OCI-LY3 (cell line): Measurements from ENCODE around the gene LRRC70.

Experiments used
- H2AFZ ChIP-seq: fragments of 200-600, 300-600 bp; shearing (Covaris generic); 2 replicates; pipeline ENCODE4 v1.6.0; 2014; ENCODE audit warnings: antibody characterized with exemption, low read depth, low read length
- H3K27ac ChIP-seq: fragments of 200-600, 300-600 bp; sonication (generic); 2 replicates; pipeline ENCODE4 v1.5.1; 2014; ENCODE audit warnings: mild to moderate bottlenecking, low read length, moderate library complexity, mixed read lengths
- H3K27me3 ChIP-seq: fragments of 200-600, 300-600 bp; sonication (generic); 2 replicates; pipeline ENCODE4 v1.6.1; 2014; ENCODE audit warnings: low read depth, low read length, mixed read lengths
- H3K36me3 ChIP-seq: fragments of 200-600, 300-600 bp; sonication (generic); replicated peaks from 2 replicates; pipeline ENCODE3; 2014; ENCODE audit warnings: low read depth, low read length, mixed read lengths
- H3K4me1 ChIP-seq: fragments of 300-600, 200-600 bp; sonication (generic); 2 replicates; pipeline ENCODE4 v1.6.1; 2014; ENCODE audit warnings: low read length, mixed read lengths
- H3K4me2 ChIP-seq: fragments of 200-600, 300-600 bp; sonication (generic); 2 replicates; pipeline ENCODE4 v1.6.1; 2014; ENCODE audit warnings: low read length, mixed read lengths
- H3K4me3 ChIP-seq: fragments of 300-600, 200-600 bp; sonication (generic); 2 replicates; pipeline ENCODE4 v1.5.1; 2014; ENCODE audit warnings: antibody characterized with exemption, mild to moderate bottlenecking, low read length, moderate library complexity
- H3K79me2 ChIP-seq: fragments of 300-600, 200-600 bp; shearing (Covaris generic); 2 replicates; pipeline ENCODE4 v1.6.1; 2014; ENCODE audit warnings: mild to moderate bottlenecking, low read length, mixed read lengths
- H3K9ac ChIP-seq: fragments of 300-600, 200-600 bp; shearing (Covaris generic); 2 replicates; pipeline ENCODE4 v1.6.0; 2014; ENCODE audit warnings: mild to moderate bottlenecking, low read length, moderate library complexity
- H3K9me3 ChIP-seq: fragments of 200-600, 300-600 bp; shearing (Covaris generic); 2 replicates; pipeline ENCODE4 v1.6.1; 2014; ENCODE audit warnings: low read length, mixed read lengths; ENCODE audit not compliant: insufficient read depth
- H4K20me1 ChIP-seq: fragments of 200-600, 300-600 bp; sonication (generic); 2 replicates; pipeline ENCODE4 v1.6.1; 2016; ENCODE audit warnings: low read length, mixed read lengths; ENCODE audit not compliant: insufficient read depth
- EZH2phosphoT487 ChIP-seq: fragments of 200-600 bp; shearing (Covaris generic); IDR thresholded peaks from 2 replicates; pipeline ENCODE4 v1.6.1; 2018; ENCODE audit warnings: antibody characterized with exemption, mixed run types, low read depth
- TF ChIP-seq, protein P1 (sequence below): fragments of 200-600, 300-600 bp; sonication (generic); IDR thresholded peaks from 2 replicates; pipeline ENCODE4 v1.5.1; 2014; ENCODE audit warnings: antibody characterized with exemption, low read length, low read depth

Gene LRRC70

DNA sequence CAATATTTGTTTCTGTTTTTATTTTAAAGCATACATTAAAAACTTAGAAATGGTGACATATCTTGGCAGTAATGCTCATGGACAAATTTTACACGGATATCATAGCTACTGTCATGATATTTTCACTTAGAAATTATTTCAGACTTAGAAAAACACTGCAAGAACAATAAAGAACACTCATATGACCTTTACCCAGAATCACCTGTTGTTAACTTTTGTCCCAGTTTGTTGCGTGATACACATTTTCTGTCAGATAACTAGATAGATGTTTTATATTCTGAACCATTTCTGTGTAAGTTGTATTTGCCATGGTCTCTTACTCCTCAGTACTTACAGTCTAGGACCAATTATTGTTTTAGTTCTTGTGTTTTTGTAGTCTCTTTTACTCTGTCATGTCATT is 3.6 kb upstream of the LRRC70 start:
- peak overlapping the region; percentile 62; the same call in 1 of the 2 replicates for H3K4me2 ChIP-seq
- peaks cover 20% of the 10 kb centered on the region for H3K4me1 ChIP-seq
- H3K27me3 ChIP-seq, result no peaks in the 10 kb centered on the region
- no peaks in the 10 kb centered on the region for H3K36me3 ChIP-seq
- no peaks in the 10 kb centered on the region for H3K79me2 ChIP-seq
- TF ChIP-seq EZH2phosphoT487, result no peak
- TF ChIP-seq, protein P1, sequence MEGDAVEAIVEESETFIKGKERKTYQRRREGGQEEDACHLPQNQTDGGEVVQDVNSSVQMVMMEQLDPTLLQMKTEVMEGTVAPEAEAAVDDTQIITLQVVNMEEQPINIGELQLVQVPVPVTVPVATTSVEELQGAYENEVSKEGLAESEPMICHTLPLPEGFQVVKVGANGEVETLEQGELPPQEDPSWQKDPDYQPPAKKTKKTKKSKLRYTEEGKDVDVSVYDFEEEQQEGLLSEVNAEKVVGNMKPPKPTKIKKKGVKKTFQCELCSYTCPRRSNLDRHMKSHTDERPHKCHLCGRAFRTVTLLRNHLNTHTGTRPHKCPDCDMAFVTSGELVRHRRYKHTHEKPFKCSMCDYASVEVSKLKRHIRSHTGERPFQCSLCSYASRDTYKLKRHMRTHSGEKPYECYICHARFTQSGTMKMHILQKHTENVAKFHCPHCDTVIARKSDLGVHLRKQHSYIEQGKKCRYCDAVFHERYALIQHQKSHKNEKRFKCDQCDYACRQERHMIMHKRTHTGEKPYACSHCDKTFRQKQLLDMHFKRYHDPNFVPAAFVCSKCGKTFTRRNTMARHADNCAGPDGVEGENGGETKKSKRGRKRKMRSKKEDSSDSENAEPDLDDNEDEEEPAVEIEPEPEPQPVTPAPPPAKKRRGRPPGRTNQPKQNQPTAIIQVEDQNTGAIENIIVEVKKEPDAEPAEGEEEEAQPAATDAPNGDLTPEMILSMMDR, result no peak
- H3K4me3 ChIP-seq, result no peak overlapping the region
- H3K27ac ChIP-seq, result no peak overlapping the region
- no peaks in the 10 kb centered on the region for H3K9me3 ChIP-seq
- H2AFZ ChIP-seq, result no peak overlapping the region
- H4K20me1 ChIP-seq, result peaks cover 34% of the 10 kb centered on the region
- no peak overlapping the region for H3K9ac ChIP-seq

DNA sequence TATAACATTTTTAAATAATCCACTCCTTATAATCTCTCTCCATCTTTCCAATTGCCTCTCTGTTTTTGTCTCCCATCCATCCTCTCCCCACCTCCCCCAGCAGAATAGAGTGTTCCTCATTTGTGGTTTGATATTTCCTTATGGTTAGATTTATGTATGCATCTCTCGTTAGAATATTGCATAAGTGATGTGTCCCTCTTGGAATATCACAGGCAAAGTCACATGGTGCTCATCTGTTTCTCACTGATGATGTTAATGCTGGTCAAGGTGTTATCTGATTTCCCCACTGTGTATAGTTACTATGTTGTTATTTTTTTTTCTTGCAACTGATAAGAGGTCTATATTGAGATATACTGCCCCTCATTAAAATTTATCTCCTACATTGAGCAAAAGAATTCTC is 3.1 kb upstream of the LRRC70 start:
- Histone ChIP-seq H2AFZ (no peak overlapping the region), H3K4me1 (peaks cover 20% of the 10 kb centered on the region), H3K9ac (no peak overlapping the region), H3K79me2 (no peaks in the 10 kb centered on the region), H3K9me3 (no peaks in the 10 kb centered on the region), H3K4me3 (no peak overlapping the region), H3K27me3 (no peaks in the 10 kb centered on the region), H3K36me3 (peaks cover 3% of the 10 kb centered on the region), H4K20me1 (peaks cover 34% of the 10 kb centered on the region), H3K4me2 (no peak overlapping the region), H3K27ac (no peak overlapping the region)
- TF ChIP-seq, protein P1, result no peak
- TF ChIP-seq EZH2phosphoT487, result no peak

DNA sequence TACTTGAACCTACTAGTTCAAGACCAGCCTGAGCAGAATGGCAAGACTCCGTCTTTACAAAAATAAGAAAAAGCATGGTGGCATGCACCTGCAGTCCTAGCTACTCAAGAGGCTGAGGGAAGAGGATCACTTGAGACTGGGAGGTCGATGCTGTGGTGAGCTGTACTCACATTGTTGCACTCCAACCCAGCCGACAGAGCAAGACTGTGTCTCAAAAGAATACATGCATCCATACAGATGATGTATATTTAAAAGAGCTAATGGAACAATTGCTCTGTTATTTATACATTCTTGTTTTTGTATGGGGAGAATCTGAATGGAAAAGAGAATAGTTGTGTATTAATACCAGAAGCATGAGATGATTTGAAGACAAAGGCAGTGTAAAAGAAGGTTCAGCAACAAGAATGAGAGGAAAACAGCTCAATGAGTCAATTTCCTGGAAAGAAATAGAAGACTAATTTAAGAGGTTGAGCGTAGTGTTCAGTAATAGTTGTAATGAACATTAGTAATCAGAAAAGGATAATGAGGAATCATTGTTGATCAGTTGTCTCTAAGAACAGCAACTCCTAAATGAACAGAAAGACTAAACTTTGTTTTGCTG is 1.9 kb upstream of the LRRC70 start:
- H2AFZ ChIP-seq, result no peak overlapping the region
- H3K27me3 ChIP-seq, result no peaks in the 10 kb centered on the region
- TF ChIP-seq EZH2phosphoT487, result no peak
- TF ChIP-seq, protein P1, result no peak
- no peak overlapping the region for H3K9ac ChIP-seq
- H4K20me1 ChIP-seq, result peaks cover 34% of the 10 kb centered on the region
- peaks cover 3% of the 10 kb centered on the region for H3K36me3 ChIP-seq
- H3K4me3 ChIP-seq, result no peak overlapping the region
- no peaks in the 10 kb centered on the region for H3K9me3 ChIP-seq
- peaks cover 20% of the 10 kb centered on the region for H3K4me1 ChIP-seq
- H3K27ac ChIP-seq, result no peak overlapping the region
- no peaks in the 10 kb centered on the region for H3K79me2 ChIP-seq
- H3K4me2 ChIP-seq, result no peak overlapping the region

DNA sequence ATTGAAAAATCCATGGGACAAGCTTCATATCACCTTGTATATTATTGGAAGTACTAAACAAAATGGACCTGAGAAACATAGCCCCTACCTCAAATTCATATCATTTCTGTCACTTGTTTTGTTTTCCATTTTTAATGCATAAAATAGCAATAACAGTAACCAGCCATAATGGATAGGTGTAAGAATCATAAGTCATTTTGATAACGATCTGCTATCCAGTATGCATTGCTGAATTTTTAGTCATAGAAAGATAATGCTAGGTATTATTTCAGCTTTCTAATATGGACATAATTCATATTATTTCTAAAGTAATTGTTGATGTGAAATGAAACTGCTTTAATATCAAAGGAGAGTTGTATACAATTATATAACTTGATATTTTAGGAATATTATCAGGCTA is 1.1 kb upstream of the LRRC70 start:
- TF ChIP-seq, protein P1, result no peak
- TF ChIP-seq EZH2phosphoT487, result no peak
- H3K9me3 ChIP-seq, result no peaks in the 10 kb centered on the region
- no peak overlapping the region for H2AFZ ChIP-seq
- peaks cover 20% of the 10 kb centered on the region for H3K4me1 ChIP-seq
- H3K79me2 ChIP-seq, result no peaks in the 10 kb centered on the region
- H4K20me1 ChIP-seq, result peaks cover 34% of the 10 kb centered on the region
- no peak overlapping the region for H3K4me2 ChIP-seq
- H3K9ac ChIP-seq, result no peak overlapping the region
- H3K27ac ChIP-seq, result no peak overlapping the region
- H3K4me3 ChIP-seq, result no peak overlapping the region
- no peaks in the 10 kb centered on the region for H3K27me3 ChIP-seq
- peaks cover 3% of the 10 kb centered on the region for H3K36me3 ChIP-seq
